Keratinocyte (primary cell): Measurements from ENCODE around the gene KCNK17. TPM values are rescaled to one million over a fixed set of nuclear protein-coding genes. Genes with fewer than 3 reads are reported as not detected.
A peak's percentile ranks its signal among the peaks of the same experiment; 100 is the strongest.

Source experiments
- DNase-seq: peaks from one replicate; pipeline ENCODE4 v3.0.0-alpha.2; 2011; ENCODE audit warnings: low read depth, missing footprints, low spot score
- FAIRE-seq: peaks from 2 replicates; lab custom pipeline; 2011; peaks lifted over from hg19 to GRCh38; lab: Jason Lieb, UNC
- H2AFZ ChIP-seq: 2 replicates; pipeline ENCODE4 v1.6.0; 2012; ENCODE audit warnings: low read length, control low read depth, inconsistent platforms; ENCODE audit not compliant: control insufficient read depth
- H3K27ac ChIP-seq: 2 replicates; pipeline ENCODE4 v1.5.1; 2011; ENCODE audit warnings: low read length; ENCODE audit not compliant: control insufficient read depth, insufficient read depth
- H3K27me3 ChIP-seq: 3 replicates; pipeline ENCODE4 v1.6.0; 2011; ENCODE audit warnings: low read length; ENCODE audit not compliant: control insufficient read depth, insufficient read depth; ENCODE audit errors: extremely low read depth
- H3K36me3 ChIP-seq, 2 experiments: 2 replicates in 1 of 2; 3 replicates in 1 of 2; pipeline ENCODE4 v1.5.1; 2011; ENCODE audit warnings: low read length in 2 of 2, mild to moderate bottlenecking in 1 of 2; ENCODE audit not compliant: control insufficient read depth in 2 of 2, insufficient read depth in 2 of 2; ENCODE audit errors: extremely low read depth in 1 of 2
- H3K4me1 ChIP-seq: 3 replicates; pipeline ENCODE4 v1.5.1; 2011; ENCODE audit warnings: low read length; ENCODE audit not compliant: control insufficient read depth, insufficient read depth; ENCODE audit errors: extremely low read depth
- H3K4me2 ChIP-seq: 3 replicates; pipeline ENCODE4 v1.6.0; 2011; ENCODE audit warnings: low read depth, low read length; ENCODE audit not compliant: control insufficient read depth, insufficient read depth; ENCODE audit errors: extremely low read depth
- H3K4me3 ChIP-seq, 3 experiments: fragments of 200-600 bp in 1 of 3; sonication (generic) in 1 of 3; 2 replicates in 2 of 3; 3 replicates in 1 of 3; pipeline ENCODE4 v1.5.1; 2011 to 2016; ENCODE audit warnings: low read length in 3 of 3, mild to moderate bottlenecking in 3 of 3, control low read depth in 2 of 3, inconsistent platforms in 1 of 3, low read depth in 1 of 3, mixed read lengths in 1 of 3, mixed run types in 1 of 3, moderate library complexity in 1 of 3; ENCODE audit not compliant: control insufficient read depth in 2 of 3, insufficient read depth in 2 of 3; ENCODE audit errors: extremely low read depth in 1 of 3
- H3K79me2 ChIP-seq: 2 replicates; pipeline ENCODE4 v1.6.0; 2012; ENCODE audit warnings: low read length; ENCODE audit not compliant: control insufficient read depth, insufficient read depth
- H3K9ac ChIP-seq: 3 replicates; pipeline ENCODE4 v1.6.0; 2011; ENCODE audit warnings: low read length; ENCODE audit not compliant: control insufficient read depth, insufficient read depth; ENCODE audit errors: extremely low read depth
- H3K9me1 ChIP-seq: 3 replicates; pipeline ENCODE4 v1.6.0; 2011; ENCODE audit warnings: low read length; ENCODE audit not compliant: control insufficient read depth, insufficient read depth; ENCODE audit errors: extremely low read depth
- H3K9me3 ChIP-seq: 2 replicates; pipeline ENCODE4 v1.5.1; 2012; ENCODE audit warnings: low read depth, low read length; ENCODE audit not compliant: control insufficient read depth
- H4K20me1 ChIP-seq: 3 replicates; pipeline ENCODE4 v1.6.0; 2011; ENCODE audit warnings: low read length; ENCODE audit not compliant: control insufficient read depth, insufficient read depth; ENCODE audit errors: extremely low read depth
- CTCF ChIP-seq, 3 experiments: IDR thresholded peaks in 1 of 3; conservative IDR thresholded peaks in 1 of 3; optimal IDR thresholded peaks in 1 of 3; 2 replicates in 2 of 3; 3 replicates in 1 of 3; pipeline versions ENCODE3 to v1.5.1; 2011; ENCODE audit warnings: low read length in 3 of 3, mild to moderate bottlenecking in 3 of 3, moderate library complexity in 2 of 3, control low read depth in 1 of 3, inconsistent platforms in 1 of 3; ENCODE audit not compliant: insufficient read depth in 2 of 3; ENCODE audit errors: extremely low read depth in 1 of 3
- EZH2 ChIP-seq: IDR thresholded peaks from one replicate; pipeline ENCODE4 v1.6.1; 2012; ENCODE audit warnings: inconsistent platforms, mild to moderate bottlenecking, low read length, moderate library complexity
- dilution Hi-C: fragments of 300-500 bp; cut with MboI; formaldehyde crosslinking; loops from one replicate; pipeline ENCODE4 v1.7.0; 2020; ENCODE audit warnings: low sequenced_read_pairs; ENCODE audit not compliant: extremely low pct_ligation_motif_present
- polyA plus RNA-seq, 5 experiments: library from polyadenylated mRNA; depleted of rRNA in 3 of 5; stranded (reverse) in 3 of 5; stranded (forward) in 1 of 5; unstranded in 1 of 5; fragments of >200 nt; gene quantifications; 1 replicate in 1 of 5; 2 replicates in 3 of 5; 3 replicates in 1 of 5; pipeline versions ENCODE4 v1.2.1 to v1.2.3, GENCODE V29; 2011 to 2012; ENCODE audit warnings: missing spikeins in 2 of 5, low read depth in 1 of 5, low replicate concordance in 1 of 5

KCNK17 gene
- polyA plus RNA-seq, 1 donor (not counting 4 experiments of a cell fraction or from before 2014, with no cell fraction given), result not detected

- no peaks in the 10 kb centered on the region for H3K79me2 ChIP-seq
- no peak overlapping the region for H3K4me2 ChIP-seq
- H3K9ac ChIP-seq, result no peak overlapping the region
- H3K4me1 ChIP-seq, result no peaks in the 10 kb centered on the region
- FAIRE-seq (no peak), DNase-seq (no peak)
- dilution Hi-C loops, result no loop called here
- no peaks in the 10 kb centered on the region for H4K20me1 ChIP-seq
- TF ChIP-seq EZH2 (no peak), CTCF (optimal IDR thresholded peaks at IDR 0.05 in 1 of 3, IDR thresholded peaks at IDR 0.05 in 1 of 3, conservative IDR thresholded peaks at IDR 0.05 in 1 of 3; ENCODE audit: extremely low read depth in 1 of 3, insufficient read depth in 2 of 3, low read length in 3 of 3) (no peak)
- H3K9me1 ChIP-seq, result no peaks in the 10 kb centered on the region
- no peaks in the 10 kb centered on the region for H3K36me3 ChIP-seq
- no peaks in the 10 kb centered on the region for H3K9me3 ChIP-seq
- no peak overlapping the region for H2AFZ ChIP-seq
- no peak overlapping the region for H3K27ac ChIP-seq
- H3K27me3 ChIP-seq, result no peaks in the 10 kb centered on the region
- H3K4me3 ChIP-seq, result no peak overlapping the region
These were observed 34.5 kb upstream of the KCNK17 start for GRCh38 chr6:39348740-39349139.

GRCh38 chr6:39347906-39348585, 33.8 kb upstream of the KCNK17 start:
- FAIRE-seq (peak; percentile 80), DNase-seq (no peak)
- no peaks in the 10 kb centered on the region for H3K36me3 ChIP-seq
- H3K9ac ChIP-seq, result no peak overlapping the region
- H3K9me1 ChIP-seq, result no peaks in the 10 kb centered on the region
- no peaks in the 10 kb centered on the region for H4K20me1 ChIP-seq
- TF ChIP-seq EZH2 (no peak), CTCF (optimal IDR thresholded peaks at IDR 0.05 in 1 of 3, IDR thresholded peaks at IDR 0.05 in 1 of 3, conservative IDR thresholded peaks at IDR 0.05 in 1 of 3; ENCODE audit: extremely low read depth in 1 of 3, insufficient read depth in 2 of 3, low read length in 3 of 3) (peak; percentile 82 to 93 (median 90))
- H3K27me3 ChIP-seq, result no peaks in the 10 kb centered on the region
- no peak overlapping the region for H3K4me2 ChIP-seq
- dilution Hi-C loops, result no loop called here
- H3K9me3 ChIP-seq, result no peaks in the 10 kb centered on the region
- H3K79me2 ChIP-seq, result no peaks in the 10 kb centered on the region
- H3K27ac ChIP-seq, result no peak overlapping the region
- no peak overlapping the region for H2AFZ ChIP-seq
- no peak overlapping the region for H3K4me3 ChIP-seq
- H3K4me1 ChIP-seq, result no peaks in the 10 kb centered on the region
